A549 (cell line): Measurements from ENCODE around the gene CRYM. TPM values are rescaled to one million over a fixed set of nuclear protein-coding genes. Genes with fewer than 3 reads are reported as not detected.
"Not testable (repeated sequence)": the region's sequence is repeated elsewhere in the genome, so short reads cannot be mapped to it uniquely, and the experiment has no call there.

ENCODE experiments used
- ATAC-seq, 2 experiments: fragments of 200-7000 bp in 1 of 2; fragments of >200 bp in 1 of 2; cut with Nextera tagmentation in 1 of 2; cut with Tn5 transposase in 1 of 2; 3 replicates each; pipeline versions ENCODE4 v1.8.0 to v1.9.1; 2018 to 2020; ENCODE audit warnings: mild to moderate bottlenecking in 1 of 2, moderate library complexity in 1 of 2
- CTCF ChIA-PET: fragments of 300-600 bp; sonication (Branson Sonifier 250); formaldehyde crosslinking; extraction: SDS; loops from one replicate; lab custom pipeline; 2021; ENCODE audit warnings: antibody characterized with exemption, inconsistent platforms; lab: Yijun Ruan, JAX
- POLR2A ChIA-PET: fragments of 350-600 bp; formaldehyde crosslinking; extraction: SDS; loops from one replicate; lab custom pipeline; 2021; ENCODE audit warnings: antibody characterized with exemption, inconsistent platforms; lab: Yijun Ruan, JAX
- DNase-seq, 2 experiments: peaks; one replicate each; pipeline versions ENCODE4 v3.0.0 to v3.0.0-alpha.2; 2011 to 2016; ENCODE audit warnings: low read depth in 1 of 2, low spot score in 1 of 2
- FAIRE-seq: peaks from 2 replicates; lab custom pipeline; 2011; peaks lifted over from hg19 to GRCh38; lab: Jason Lieb, UNC
- H3K27ac ChIP-seq, 2 experiments: fragments of >200 bp; sonication (Bioruptor Twin); formaldehyde crosslinking; 3 replicates each; pipeline ENCODE4 v1.5.1; 2016 to 2017
- H3K4me1 ChIP-seq: fragments of >200 bp; sonication (Bioruptor Twin); formaldehyde crosslinking; 3 replicates; pipeline ENCODE4 v1.6.1; 2016
- H3K4me2 ChIP-seq: fragments of >200 bp; sonication (Bioruptor Twin); formaldehyde crosslinking; 3 replicates; pipeline ENCODE4 v1.6.1; 2016
- H3K4me3 ChIP-seq: fragments of >200 bp; sonication (Bioruptor Twin); formaldehyde crosslinking; 3 replicates; pipeline ENCODE4 v1.5.1; 2016
- H3K9me3 ChIP-seq: fragments of >200 bp; sonication (Bioruptor Twin); formaldehyde crosslinking; 3 replicates; pipeline ENCODE4 v1.6.1; 2016
- CBX8 ChIP-seq: fragments of 200-600 bp; sonication (generic); IDR thresholded peaks from 2 replicates; pipeline ENCODE4 v1.6.1; 2016
- EP300 ChIP-seq, 2 experiments: fragments of >200 bp; sonication (Bioruptor Twin); formaldehyde crosslinking; IDR thresholded peaks; 2 replicates in 1 of 2; 3 replicates in 1 of 2; pipeline ENCODE4 v1.6.1; 2016 to 2017
- FOXS1 ChIP-seq: fragments of 250-450 bp; sonication (Bioruptor Pico); IDR thresholded peaks from 2 replicates; pipeline ENCODE4 v1.5.0; 2020; ENCODE audit warnings: mild to moderate bottlenecking, moderate library complexity
- GATA3 ChIP-seq: IDR thresholded peaks from 2 replicates; pipeline ENCODE4 v1.6.1; 2012; ENCODE audit warnings: borderline replicate concordance
- JUNB ChIP-seq: fragments of >200 bp; sonication (Bioruptor Twin); formaldehyde crosslinking; IDR thresholded peaks from 2 replicates; pipeline ENCODE4 v1.6.1; 2016
- KDM5A ChIP-seq: fragments of 200-600 bp; sonication (generic); IDR thresholded peaks from 2 replicates; pipeline ENCODE4 v1.6.1; 2016; ENCODE audit warnings: antibody characterized with exemption, mild to moderate bottlenecking
- MAFK ChIP-seq: fragments of 450-650 bp; IDR thresholded peaks from 2 replicates; pipeline ENCODE4 v1.6.1; 2014; ENCODE audit not compliant: partially characterized antibody
- NPAS2 ChIP-seq: fragments of 250-450 bp; sonication (Bioruptor Pico); IDR thresholded peaks from 2 replicates; pipeline ENCODE4 v1.8.0; 2022; ENCODE audit warnings: mild to moderate bottlenecking, moderate library complexity, borderline replicate concordance
- RARB ChIP-seq: fragments of 250-450 bp; sonication (Bioruptor Pico); IDR thresholded peaks from 2 replicates; pipeline ENCODE4 v1.8.0; 2021; ENCODE audit warnings: mild to moderate bottlenecking, moderate library complexity
- TFCP2L1 ChIP-seq: fragments of 250-450 bp; sonication (Bioruptor Pico); IDR thresholded peaks from 2 replicates; pipeline ENCODE4 v1.5.0; 2021; ENCODE audit warnings: mild to moderate bottlenecking
- WGBS: methylation state at CpG from one replicate; pipeline ENCODE4 v1.1.6; 2017; ENCODE audit errors: missing lambda C conversion rate; 5-methylcytosine and 5-hydroxymethylcytosine counted together
- polyA plus RNA-seq, 4 experiments: library from polyadenylated mRNA; depleted of rRNA in 3 of 4; stranded (reverse); fragments of >200 nt; fragmentation: RNase III in 1 of 4; extraction: RNeasy Plus Mini Kit Qiagen cat#74134 plus additional on column Dnase treatment in 1 of 4; gene quantifications; 2 replicates in 3 of 4; 3 replicates in 1 of 4; pipeline ENCODE4 v1.2.3, GENCODE V29; 2011 to 2017
- TF ChIP-seq, protein P1 (sequence below): fragments of 150-350 bp; IDR thresholded peaks from 2 replicates; pipeline ENCODE4 v1.6.1; 2014; ENCODE audit warnings: low read depth, mild to moderate bottlenecking, low read length
- TF ChIP-seq, protein P2 (sequence below): fragments of 250-450 bp; sonication (Bioruptor Pico); IDR thresholded peaks from 2 replicates; pipeline ENCODE4 v1.5.0; 2021; ENCODE audit warnings: mild to moderate bottlenecking, moderate library complexity, borderline replicate concordance
- TF ChIP-seq, protein P3 (sequence below): IDR thresholded peaks from 2 replicates; pipeline ENCODE4 v1.6.1; 2012; ENCODE audit warnings: low read depth, borderline replicate concordance

The CRYM gene
- polyA plus RNA-seq, 2 of the 4 experiments (the other 2 are of a cell fraction), result 0.98 to 3.1 TPM

DNA sequence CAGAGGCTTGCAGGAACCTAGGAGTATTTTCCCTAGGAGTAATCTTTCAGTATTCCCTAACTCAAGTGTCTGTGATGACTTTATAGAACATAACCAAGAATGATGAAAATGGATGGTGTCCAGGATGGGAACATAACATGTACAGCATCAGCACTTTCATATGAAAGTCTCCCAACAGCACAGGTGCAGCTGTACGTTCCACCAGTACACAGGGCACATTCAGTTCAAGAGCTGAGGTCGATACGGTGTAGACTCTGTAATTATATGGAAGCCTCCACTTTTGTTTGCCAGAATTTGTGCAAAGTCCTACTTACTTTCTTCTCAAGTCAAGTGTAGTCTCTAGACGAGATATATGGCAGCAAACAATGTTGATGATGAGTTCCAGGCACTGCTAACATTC is 46.2 kb upstream of the CRYM start:
- CTCF ChIA-PET, result no interaction called here
- POLR2A ChIA-PET, result no interaction called here
- 77% methylated on average over 4 of the region's 4 CpGs for WGBS

DNA sequence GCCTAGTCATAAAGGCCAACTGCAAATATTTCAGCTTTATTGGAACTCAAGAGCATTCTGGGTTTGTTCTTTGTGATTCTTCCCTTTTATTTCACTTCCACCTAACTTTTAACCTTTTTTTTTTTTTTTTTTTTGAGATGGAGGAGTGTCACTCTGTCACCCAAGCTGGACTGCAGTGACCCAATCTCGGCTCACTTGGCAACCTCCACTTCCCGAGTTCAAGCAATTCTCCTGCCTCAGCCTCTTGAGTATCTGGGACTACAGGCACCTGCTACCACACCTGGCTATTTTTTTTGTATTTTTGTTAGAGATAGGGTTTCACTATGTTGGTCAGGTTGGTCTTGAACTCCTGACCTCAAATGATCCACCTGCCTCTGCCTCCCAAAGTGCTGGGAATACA is 44.2 kb upstream of the CRYM start:
- DNase-seq, result not testable (repeated sequence)

More for the DNA sequence above, 46.2 kb upstream of the CRYM start:
- TF ChIP-seq RARB (CRISPR knock-in tag), result no peak
- no peak for TF ChIP-seq FOXS1 (CRISPR knock-in tag)
- no peak for TF ChIP-seq NPAS2 (CRISPR knock-in tag)
- TF ChIP-seq GATA3, result no peak
- no peak for TF ChIP-seq KDM5A
- TF ChIP-seq CBX8, result no peak
- TF ChIP-seq, all 56 proteins: peak for 0
- Histone ChIP-seq H3K4me3 (no peak overlapping the region), H3K4me1 (peaks cover 6% of the 10 kb centered on the region; the same call in 1 of the 3 replicates), H3K4me2 (no peak overlapping the region), H3K27ac (no peak overlapping the region), H3K9me3 (no peaks in the 10 kb centered on the region)
- DNase-seq (no peak), FAIRE-seq (no peak), ATAC-seq (no peak)

DNA sequence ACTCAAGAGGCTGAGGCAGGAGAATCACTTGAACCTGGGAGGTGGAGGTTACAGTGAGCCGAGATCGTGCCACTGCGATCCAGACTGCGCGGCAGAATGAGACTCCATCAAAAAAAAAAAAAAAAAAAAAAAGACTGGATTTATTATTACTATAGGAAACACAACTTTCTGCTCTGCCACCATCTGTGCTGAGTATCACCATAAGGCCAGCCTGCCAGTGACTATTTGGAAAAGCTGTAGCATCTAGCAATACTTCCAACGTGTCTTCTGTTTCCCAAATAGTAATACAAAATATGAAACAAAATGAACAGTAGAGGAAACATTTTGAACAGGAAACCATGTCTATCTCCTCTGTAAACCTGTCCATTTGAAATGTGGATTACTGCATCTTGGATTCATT is 43.6 kb upstream of the CRYM start:
- WGBS, result 97% methylated on average over 6 of the region's 6 CpGs
- Histone ChIP-seq H3K4me3 (no peak overlapping the region), H3K4me1 (peaks cover 6% of the 10 kb centered on the region; the same call in 1 of the 3 replicates), H3K4me2 (no peak overlapping the region), H3K27ac (no peak overlapping the region), H3K9me3 (no peaks in the 10 kb centered on the region)
- TF ChIP-seq JUNB, result no peak
- TF ChIP-seq, protein P1, sequence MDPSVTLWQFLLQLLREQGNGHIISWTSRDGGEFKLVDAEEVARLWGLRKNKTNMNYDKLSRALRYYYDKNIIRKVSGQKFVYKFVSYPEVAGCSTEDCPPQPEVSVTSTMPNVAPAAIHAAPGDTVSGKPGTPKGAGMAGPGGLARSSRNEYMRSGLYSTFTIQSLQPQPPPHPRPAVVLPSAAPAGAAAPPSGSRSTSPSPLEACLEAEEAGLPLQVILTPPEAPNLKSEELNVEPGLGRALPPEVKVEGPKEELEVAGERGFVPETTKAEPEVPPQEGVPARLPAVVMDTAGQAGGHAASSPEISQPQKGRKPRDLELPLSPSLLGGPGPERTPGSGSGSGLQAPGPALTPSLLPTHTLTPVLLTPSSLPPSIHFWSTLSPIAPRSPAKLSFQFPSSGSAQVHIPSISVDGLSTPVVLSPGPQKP, result no peak
- TF ChIP-seq FOXS1 (CRISPR knock-in tag), result no peak
- no peak for TF ChIP-seq EP300 (IDR thresholded peaks at IDR 0.05)
- TF ChIP-seq, protein P2, sequence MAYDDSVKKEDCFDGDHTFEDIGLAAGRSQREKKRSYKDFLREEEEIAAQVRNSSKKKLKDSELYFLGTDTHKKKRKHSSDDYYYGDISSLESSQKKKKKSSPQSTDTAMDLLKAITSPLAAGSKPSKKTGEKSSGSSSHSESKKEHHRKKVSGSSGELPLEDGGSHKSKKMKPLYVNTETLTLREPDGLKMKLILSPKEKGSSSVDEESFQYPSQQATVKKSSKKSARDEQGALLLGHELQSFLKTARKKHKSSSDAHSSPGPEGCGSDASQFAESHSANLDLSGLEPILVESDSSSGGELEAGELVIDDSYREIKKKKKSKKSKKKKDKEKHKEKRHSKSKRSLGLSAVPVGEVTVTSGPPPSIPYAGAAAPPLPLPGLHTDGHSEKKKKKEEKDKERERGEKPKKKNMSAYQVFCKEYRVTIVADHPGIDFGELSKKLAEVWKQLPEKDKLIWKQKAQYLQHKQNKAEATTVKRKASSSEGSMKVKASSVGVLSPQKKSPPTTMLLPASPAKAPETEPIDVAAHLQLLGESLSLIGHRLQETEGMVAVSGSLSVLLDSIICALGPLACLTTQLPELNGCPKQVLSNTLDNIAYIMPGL (CRISPR knock-in tag), result no peak
- TF ChIP-seq, protein P3, sequence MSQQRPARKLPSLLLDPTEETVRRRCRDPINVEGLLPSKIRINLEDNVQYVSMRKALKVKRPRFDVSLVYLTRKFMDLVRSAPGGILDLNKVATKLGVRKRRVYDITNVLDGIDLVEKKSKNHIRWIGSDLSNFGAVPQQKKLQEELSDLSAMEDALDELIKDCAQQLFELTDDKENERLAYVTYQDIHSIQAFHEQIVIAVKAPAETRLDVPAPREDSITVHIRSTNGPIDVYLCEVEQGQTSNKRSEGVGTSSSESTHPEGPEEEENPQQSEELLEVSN, result no peak
- ATAC-seq (no peak), DNase-seq (no peak), FAIRE-seq (no peak)
- POLR2A ChIA-PET, result no interaction called here
- CTCF ChIA-PET, result no interaction called here

More for the DNA sequence above, 44.2 kb upstream of the CRYM start:
- ATAC-seq, H3K9me3 ChIP-seq, FAIRE-seq, H3K4me3 ChIP-seq, POLR2A ChIA-PET, H3K27ac ChIP-seq, H3K4me1 ChIP-seq, H3K4me2 ChIP-seq: not testable (repeated sequence)
- CTCF ChIA-PET, result interaction anchor here (1.0 kb wide), 1 partner anchor 43 kb away, joined by 3 read pairs; no protein-coding TSS in a partner anchor
- WGBS, result 85% methylated on average over 2 of the region's 2 CpGs

DNA sequence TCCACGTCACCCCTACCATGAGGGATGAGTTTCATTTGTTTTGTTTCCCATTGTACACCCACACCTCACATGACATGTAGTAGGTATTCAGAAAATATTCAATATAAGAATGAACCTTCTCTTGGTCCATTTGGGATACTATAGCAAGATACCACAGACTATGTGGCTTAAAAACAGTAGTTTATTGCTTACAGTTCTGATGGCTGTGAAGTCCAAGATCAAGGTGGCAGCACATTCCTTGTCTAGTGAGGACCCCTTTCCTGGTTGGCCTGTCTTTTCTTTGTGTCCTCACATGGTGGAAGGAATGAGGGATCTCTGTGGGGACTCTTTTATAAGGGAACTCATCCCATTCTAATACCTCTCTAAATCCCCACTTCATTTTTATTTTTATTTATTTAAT is 36.2 kb upstream of the CRYM start:
- Histone ChIP-seq H3K4me2 (no peak overlapping the region), H3K27ac (no peak overlapping the region), H3K4me1 (no peaks in the 10 kb centered on the region), H3K4me3 (no peak overlapping the region), H3K9me3 (no peaks in the 10 kb centered on the region)
- POLR2A ChIA-PET, result no interaction called here
- TF ChIP-seq TFCP2L1 (CRISPR knock-in tag) (no peak), MAFK (no peak), JUNB (no peak)
- TF ChIP-seq, protein P3, result no peak
- CTCF ChIA-PET, result no interaction called here
- DNase-seq (no peak), FAIRE-seq (no peak), ATAC-seq (no peak)
- WGBS, result 91% methylated on average over 1 of the region's 1 CpG

DNA sequence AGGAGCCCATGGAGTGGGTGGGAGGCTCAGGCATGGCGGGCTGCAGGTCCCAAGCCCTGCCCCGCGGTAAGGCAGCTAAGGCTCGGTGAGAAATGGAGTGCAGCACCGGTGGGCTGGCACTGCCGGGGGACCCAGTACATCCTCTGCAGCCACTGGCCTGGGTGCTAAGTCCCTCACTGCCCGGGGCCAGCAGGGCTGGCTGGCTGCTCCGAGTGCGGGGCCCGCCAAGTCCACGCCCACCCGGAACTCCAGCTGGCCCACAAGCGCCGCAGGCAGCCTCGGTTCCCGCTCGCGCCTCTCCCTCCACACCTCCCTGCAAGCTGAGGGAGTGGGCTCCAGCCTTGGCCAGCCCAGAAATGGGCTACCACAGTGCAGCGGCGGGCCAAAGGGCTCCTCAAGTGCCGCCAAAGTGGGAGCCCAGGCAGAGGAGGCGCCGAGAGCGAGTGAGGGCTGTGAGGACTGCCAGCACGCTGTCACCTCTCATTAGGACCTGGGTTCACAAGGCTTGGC is 34.8 kb upstream of the CRYM start:
- H3K4me1 ChIP-seq, H3K4me2 ChIP-seq, DNase-seq, POLR2A ChIA-PET, H3K9me3 ChIP-seq, CTCF ChIA-PET, H3K4me3 ChIP-seq, ATAC-seq, H3K27ac ChIP-seq, FAIRE-seq: not testable (repeated sequence)
- 93% methylated on average over 13 of the region's 25 CpGs for WGBS

DNA sequence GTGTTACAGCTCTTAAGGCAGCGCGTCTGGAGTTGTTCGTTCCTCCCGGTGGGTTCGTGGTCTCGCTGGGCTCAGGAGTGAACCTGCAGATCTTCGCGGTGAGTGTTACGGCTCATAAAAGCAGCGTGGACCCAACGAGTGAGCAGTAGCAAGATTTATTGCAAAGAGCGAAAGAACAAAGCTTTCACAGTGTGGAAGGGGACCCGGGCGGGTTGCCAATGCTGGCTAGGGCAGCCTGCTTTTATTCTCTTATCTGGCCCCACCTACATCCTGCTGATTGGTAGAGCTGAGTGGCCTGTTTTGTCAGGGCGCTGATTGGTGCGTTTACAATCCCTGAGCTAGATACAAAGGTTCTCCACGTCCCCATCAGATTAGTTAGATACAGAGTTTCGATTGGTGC is 34.0 kb upstream of the CRYM start:
- ATAC-seq, H3K27ac ChIP-seq, H3K9me3 ChIP-seq, POLR2A ChIA-PET, H3K4me3 ChIP-seq, H3K4me2 ChIP-seq, DNase-seq, H3K4me1 ChIP-seq, FAIRE-seq: not testable (repeated sequence)
- CTCF ChIA-PET, result interaction anchor here (0.7 kb wide), 1 partner anchor 12 kb away, joined by 3 read pairs; no protein-coding TSS in a partner anchor
- WGBS, result 95% methylated on average over 18 of the region's 18 CpGs

DNA sequence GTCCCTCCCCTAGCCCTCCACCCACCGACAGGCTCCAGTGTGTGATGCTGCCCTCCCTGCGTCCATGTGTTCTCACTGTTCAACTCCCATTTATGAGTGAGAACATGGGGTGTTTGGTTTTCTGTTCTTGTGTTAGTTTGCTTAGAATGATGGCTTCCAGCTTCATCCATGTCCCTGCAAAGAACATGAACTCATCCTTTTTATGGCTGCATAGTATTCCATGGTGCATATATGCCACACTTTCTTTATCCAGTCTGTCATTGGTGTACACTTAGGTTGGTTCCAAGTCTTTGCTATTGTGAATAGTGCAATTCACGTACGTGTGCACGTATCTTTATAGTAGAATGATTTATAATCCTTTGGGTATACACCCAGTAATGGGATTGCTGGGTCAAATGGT is 28.6 kb upstream of the CRYM start:
- CTCF ChIA-PET, POLR2A ChIA-PET, H3K4me2 ChIP-seq, FAIRE-seq, H3K27ac ChIP-seq, ATAC-seq, H3K4me3 ChIP-seq, DNase-seq, H3K9me3 ChIP-seq: not testable (repeated sequence)
- 93% methylated on average over 5 of the region's 5 CpGs for WGBS
- peaks cover 16% of the 10 kb centered on the region for H3K4me1 ChIP-seq
